GM18498 (cell line): ENCODE measurements around the gene OR4E1.
"Not testable (repeated sequence)": the region's sequence is repeated elsewhere in the genome, so short reads cannot be mapped to it uniquely, and the experiment has no call there.

Experiments
- ATAC-seq: cut with Tn5 transposase; IDR thresholded peaks from one replicate; pipeline ENCODE4 v1.9.1; 2021; ENCODE audit warnings: mild to moderate bottlenecking, moderate library complexity; ENCODE audit not compliant: unreplicated experiment

The OR4E1 gene

DNA sequence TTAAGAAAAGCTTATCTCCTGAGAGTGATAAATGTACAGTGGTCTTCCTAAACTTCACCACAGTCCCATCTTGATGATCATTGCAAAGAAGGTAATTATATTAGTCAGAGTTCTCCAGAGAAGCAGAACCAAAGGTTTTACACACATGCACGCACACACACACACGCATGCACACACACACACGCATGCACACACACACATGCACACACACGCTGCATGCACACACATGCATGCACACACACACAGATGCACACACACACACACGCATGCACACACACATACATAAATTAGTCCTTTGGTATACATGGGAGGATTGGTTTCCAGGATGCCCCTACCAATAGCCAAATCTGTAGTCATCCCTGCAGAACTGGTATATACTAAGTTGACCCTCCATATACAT lies 19.4 kb downstream of the OR4E1 start:
- no peak for ATAC-seq

GRCh38 chr14:21653331-21653885 lies 20.2 kb downstream of the OR4E1 start, which contains the start of gene OR4E2:
Gene OR4E2, plus strand, starts transcription at chr14:21653835. Its CDS starts 11,248 bp downstream, at chr14:21665083.
- no peak for ATAC-seq

DNA sequence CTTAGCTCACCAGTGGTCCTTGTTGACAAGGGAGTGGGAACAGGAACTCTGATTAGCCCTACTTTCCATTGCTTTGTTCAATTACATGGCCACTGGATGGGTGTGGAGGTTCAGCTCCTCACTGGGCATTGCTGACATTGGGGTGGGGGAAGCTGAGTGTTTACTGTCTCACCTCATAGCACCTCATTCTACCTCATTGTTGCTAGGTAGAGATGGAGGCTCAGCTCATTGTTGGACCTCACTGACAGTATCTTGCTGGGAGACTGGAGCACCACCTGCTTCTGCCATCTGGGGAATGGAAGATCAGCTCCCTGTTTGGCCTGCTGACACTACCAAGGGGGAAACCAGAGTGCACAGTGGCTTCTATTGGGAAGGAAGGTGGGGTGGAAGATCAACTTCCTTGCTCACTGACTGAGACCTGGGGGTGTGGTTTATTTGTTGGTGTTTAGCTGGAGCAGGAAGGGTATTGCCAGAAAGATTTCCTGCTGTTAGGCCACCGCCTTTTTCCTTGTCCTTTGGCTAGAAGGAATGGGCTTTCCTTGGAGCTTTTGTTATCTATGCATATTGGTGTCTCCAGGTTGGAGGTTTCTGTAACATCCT lies 21.3 kb downstream of the OR4E1 start:
- ATAC-seq = no peak

GRCh38 chr14:21647380-21647779 lies 26.2 kb downstream of the OR4E1 start:
- ATAC-seq = no peak

DNA sequence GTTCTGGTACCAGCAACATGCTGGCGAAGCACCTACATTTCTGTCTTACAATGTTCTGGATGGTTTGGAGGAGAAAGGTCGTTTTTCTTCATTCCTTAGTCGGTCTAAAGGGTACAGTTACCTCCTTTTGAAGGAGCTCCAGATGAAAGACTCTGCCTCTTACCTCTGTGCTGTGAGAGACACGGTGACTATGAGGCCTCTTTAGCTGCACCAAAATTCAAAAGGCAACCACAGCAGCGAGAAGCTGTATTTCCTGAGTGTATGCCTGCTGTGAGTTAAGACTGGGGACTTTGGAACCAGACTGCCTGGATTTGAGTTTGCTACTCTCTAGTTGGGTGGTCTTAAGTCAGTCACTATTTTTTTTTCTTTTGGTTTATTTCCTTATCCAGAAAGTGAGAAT lies 30.2 kb downstream of the OR4E1 start:
- no peak for ATAC-seq

- no peak for ATAC-seq
These were observed 30.9 kb downstream of the OR4E1 start for GRCh38 chr14:21642683-21643082.

DNA sequence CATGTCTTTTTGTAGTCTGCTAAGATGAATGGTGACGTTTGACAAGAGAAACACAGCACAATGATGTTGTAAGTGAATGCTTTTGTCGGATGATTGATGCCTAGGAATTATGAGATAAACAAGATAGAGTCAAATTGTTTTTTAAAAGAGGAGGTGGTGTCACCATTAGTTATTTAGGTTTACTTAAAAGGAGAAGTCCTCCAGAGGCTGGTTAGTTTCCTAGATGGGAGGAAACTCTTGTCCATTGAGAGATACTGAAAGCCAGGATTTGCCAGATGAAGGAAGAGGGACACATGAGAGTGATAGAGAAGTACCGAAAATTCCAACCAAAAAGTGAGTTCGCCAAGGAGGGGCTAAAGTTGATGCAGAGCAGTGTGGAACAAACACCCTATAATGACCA lies 38.8 kb downstream of the OR4E1 start, which contains the start of gene OR10G2:
Gene OR10G2 (minus strand): TSS at position 101 of the 400 bp plus-strand sequence. CDS start 98 bp downstream, at position 3.
- no peak for ATAC-seq

DNA sequence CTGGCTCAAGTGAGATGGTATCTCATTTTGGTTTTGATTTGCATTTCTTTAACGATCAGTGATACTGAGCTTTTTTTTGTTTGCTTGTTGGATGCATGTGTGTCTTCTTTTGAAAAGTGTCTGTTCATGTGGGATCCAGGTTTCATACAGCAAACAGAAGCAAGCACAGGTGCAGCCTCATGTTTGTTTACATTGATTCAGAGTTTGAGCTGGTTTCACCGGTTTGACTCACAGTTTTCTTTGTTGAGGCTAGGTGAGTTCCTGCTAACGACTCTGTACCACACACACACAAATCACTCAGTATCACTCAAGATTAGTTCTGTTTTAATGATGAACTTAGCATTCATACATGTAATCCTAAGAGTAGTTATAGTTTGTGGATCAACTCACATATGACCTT lies 42.5 kb downstream of the OR4E1 start:
- ATAC-seq = no peak

GRCh38 chr14:21630503-21630902 lies 43.1 kb downstream of the OR4E1 start:
- ATAC-seq = not testable (repeated sequence)

DNA sequence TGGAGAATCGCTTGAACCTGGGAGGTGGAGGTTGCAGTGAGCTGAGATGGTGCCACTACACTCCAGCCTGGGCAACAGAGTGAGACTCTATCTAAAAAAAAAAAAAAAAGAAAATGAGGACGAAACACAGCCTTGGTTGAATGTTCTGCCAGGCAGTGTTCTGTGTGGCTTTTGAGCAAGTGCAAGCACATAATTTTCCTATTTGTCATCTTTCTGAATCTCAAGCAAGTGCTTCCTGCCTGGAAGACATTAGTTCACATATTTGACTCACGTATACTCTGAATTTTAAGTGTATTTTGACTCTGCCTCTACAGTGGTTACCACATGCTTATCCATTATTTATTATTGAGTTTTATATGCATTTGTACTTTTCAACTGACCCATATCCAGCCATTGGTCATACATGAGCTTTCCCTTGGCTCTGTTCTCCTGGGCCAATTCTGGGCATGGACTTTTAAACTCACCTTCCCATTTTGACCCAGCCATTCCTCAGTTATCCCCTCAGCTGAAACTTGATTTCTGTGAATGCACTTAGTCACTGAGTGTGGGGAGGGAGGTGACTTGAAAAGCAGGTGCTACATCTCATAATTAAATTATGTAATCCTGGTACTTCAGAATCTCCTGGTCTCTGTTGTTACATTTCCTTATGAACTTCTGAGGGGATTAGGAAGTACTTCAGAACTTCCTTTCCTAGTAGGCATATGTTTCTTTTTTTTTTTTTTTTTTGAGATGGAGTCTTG lies 47.0 kb downstream of the OR4E1 start:
- ATAC-seq = no peak
